B cell (primary cell): ENCODE data around the gene DOK5. TPM values are rescaled to one million over a fixed set of nuclear protein-coding genes. Genes with fewer than 3 reads are reported as not detected.

Source experiments
- ATAC-seq: fragments of 200-7000 bp; cut with Tn5 transposase; one replicate; pipeline ENCODE4 v1.10.0; 2021; ENCODE audit warnings: low read depth, mild to moderate bottlenecking, moderate number of reproducible peaks, moderate library complexity
- CTCF ChIA-PET: fragments of 350-600 bp; sonication (Branson Sonifier 250); formaldehyde crosslinking; loops from one replicate; lab custom pipeline; 2021; ENCODE audit warnings: antibody characterized with exemption, inconsistent platforms; lab: Charles Lee
- POLR2A ChIA-PET: fragments of 350-600 bp; sonication (Branson Sonifier 250); formaldehyde crosslinking; loops from one replicate; lab custom pipeline; 2021; ENCODE audit warnings: antibody characterized with exemption; lab: Charles Lee
- DNase-seq: peaks from one replicate; pipeline ENCODE4 v3.0.0; 2013
- H2AFZ ChIP-seq: 2 replicates; pipeline ENCODE4 v1.6.1; 2012; ENCODE audit warnings: mild to moderate bottlenecking, low read depth, low read length; ENCODE audit not compliant: insufficient read depth, poor library complexity, severe bottlenecking
- H3K27ac ChIP-seq, 2 donors: 1 replicate in 1 of 2; 2 replicates in 1 of 2; pipeline ENCODE4 v1.5.1; 2012 to 2013; ENCODE audit warnings: low read length in 2 of 2, mild to moderate bottlenecking in 2 of 2, moderate library complexity in 1 of 2
- H3K27me3 ChIP-seq, 4 experiments: fragments of 200-600 bp in 1 of 4; sonication (generic) in 1 of 4; replicated peaks in 1 of 4; 1 replicate in 2 of 4; 2 replicates in 2 of 4; pipeline versions ENCODE4 v1.6.1 to v1.7.0; 2013 to 2016; ENCODE audit warnings: low read length in 3 of 4, mild to moderate bottlenecking in 2 of 4, mixed read lengths in 1 of 4, moderate library complexity in 1 of 4; ENCODE audit not compliant: insufficient read depth in 4 of 4, control insufficient read depth in 3 of 4; ENCODE audit errors: control extremely low read depth in 1 of 4
- H3K36me3 ChIP-seq, 2 experiments: replicated peaks in 1 of 2; 1 replicate in 1 of 2; 2 replicates in 1 of 2; pipeline versions ENCODE4 v1.6.1 to v1.7.1; 2013; ENCODE audit warnings: low read length in 1 of 2; ENCODE audit not compliant: insufficient read depth in 2 of 2, control insufficient read depth in 1 of 2; ENCODE audit errors: control extremely low read depth in 1 of 2, extremely low read depth in 1 of 2
- H3K4me1 ChIP-seq, 2 donors: fragments of 200-600 bp in 1 of 2; sonication (generic) in 1 of 2; 1 replicate in 1 of 2; 2 replicates in 1 of 2; pipeline versions ENCODE4 v1.5.1 to v1.6.1; 2013 to 2017; ENCODE audit warnings: low read length in 2 of 2; ENCODE audit not compliant: control insufficient read depth in 2 of 2, insufficient read depth in 2 of 2
- H3K4me2 ChIP-seq: replicated peaks from 2 replicates; pipeline ENCODE3; 2012; ENCODE audit warnings: mild to moderate bottlenecking, low read depth, low read length; ENCODE audit not compliant: poor library complexity, severe bottlenecking
- H3K4me3 ChIP-seq, 5 experiments: fragments of 200-600 bp in 1 of 5; sonication (generic) in 1 of 5; 1 replicate in 3 of 5; 2 replicates in 2 of 5; pipeline versions ENCODE4 v1.5.1 to v1.7.0; 2011 to 2016; ENCODE audit warnings: low read length in 4 of 5, mild to moderate bottlenecking in 4 of 5, low read depth in 2 of 5, control low read depth in 1 of 5, moderate library complexity in 1 of 5; ENCODE audit not compliant: insufficient read depth in 1 of 5; ENCODE audit errors: control extremely low read depth in 1 of 5, extremely low read depth in 1 of 5
- H3K79me2 ChIP-seq: fragments of 200-600 bp; sonication (generic); one replicate; pipeline ENCODE4 v1.6.0; 2016; ENCODE audit warnings: low read length; ENCODE audit not compliant: control insufficient read depth, insufficient read depth
- H3K9ac ChIP-seq: fragments of 200-600 bp; sonication (generic); 2 replicates; pipeline ENCODE4 v1.6.1; 2017; ENCODE audit warnings: mild to moderate bottlenecking, low read length, moderate library complexity
- H3K9me3 ChIP-seq, 3 donors: one replicate each; pipeline versions ENCODE4 v1.6.1 to v1.7.1; 2013; ENCODE audit warnings: low read length in 2 of 3; ENCODE audit not compliant: control insufficient read depth in 2 of 3, insufficient read depth in 1 of 3; ENCODE audit errors: control extremely low read depth in 1 of 3
- H4K20me1 ChIP-seq: 2 replicates; pipeline ENCODE4 v1.6.0; 2012; ENCODE audit warnings: mild to moderate bottlenecking, low read length; ENCODE audit not compliant: insufficient read depth, control insufficient read depth, poor library complexity, severe bottlenecking
- H3K27ac Mint-ChIP-seq: one replicate; pipeline ENCODE4 v1.8.0; 2021; ENCODE audit warnings: mixed read lengths
- H3K27me3 Mint-ChIP-seq: one replicate; pipeline ENCODE4 v1.8.0; 2021; ENCODE audit warnings: mixed read lengths
- H3K4me1 Mint-ChIP-seq: one replicate; pipeline ENCODE4 v1.8.0; 2021; ENCODE audit warnings: mixed read lengths
- H3K4me3 Mint-ChIP-seq: one replicate; pipeline ENCODE4 v1.8.0; 2021; ENCODE audit warnings: mixed read lengths
- H3K9me3 Mint-ChIP-seq: one replicate; pipeline ENCODE4 v1.8.0; 2022; ENCODE audit warnings: mixed read lengths; ENCODE audit not compliant: insufficient read depth
- CTCF ChIP-seq: fragments of 200-600 bp; IDR thresholded peaks from one replicate; pipeline ENCODE4 v1.8.0; 2022; ENCODE audit warnings: antibody characterized with exemption, mild to moderate bottlenecking
- EZH2 ChIP-seq: IDR thresholded peaks from 2 replicates; pipeline ENCODE4 v1.6.1; 2012; ENCODE audit warnings: borderline replicate concordance, low read depth, mild to moderate bottlenecking, moderate library complexity, low read length; ENCODE audit not compliant: insufficient read depth, poor library complexity, severe bottlenecking
- WGBS: methylation state at CpG from one replicate; pipeline ENCODE4 v1.1.5; 2013; ENCODE audit warnings: missing lambda C conversion rate; ENCODE audit not compliant: insufficient coverage; 5-methylcytosine and 5-hydroxymethylcytosine counted together
- intact Hi-C: fragments of 100-400 bp; cut with micrococcal nuclease; formaldehyde crosslinking; loops from one replicate; pipeline ENCODE4 v1.10.0; 2022
- polyA plus RNA-seq: library from polyadenylated mRNA; depleted of rRNA; stranded (reverse); fragments of >200 nt; gene quantifications from 2 replicates; pipeline ENCODE4 v1.2.3, GENCODE V29; 2012
- total RNA-seq, 2 donors: library from RNA; stranded (reverse); fragments of 120-200 nt in 1 of 2; gene quantifications; 1 replicate in 1 of 2; 2 replicates in 1 of 2; pipeline versions ENCODE4 v1.2.3 to v1.2.4, GENCODE V29; 2013 to 2022

The DOK5 gene
- total and polyA plus RNA-seq, 2 donors (not counting 1 experiment from before 2014, with no cell fraction given), result not detected

GRCh38 chr20:54549658-54550326, 74.4 kb downstream of the DOK5 start:
- no peak for TF ChIP-seq CTCF
- no peak for TF ChIP-seq EZH2
- CTCF ChIA-PET, result interaction anchor here (0.6 kb wide), 1 partner anchor 212 kb away, joined by 3 read pairs; no protein-coding TSS in a partner anchor
- no peak overlapping the region for H3K9ac ChIP-seq

GRCh38 chr20:54550776-54551396, 75.5 kb downstream of the DOK5 start:
- no peak overlapping the region for H3K27ac ChIP-seq
- Mint-ChIP-seq H3K9me3 (no peaks in the 10 kb centered on the region), H3K27me3 (no peaks in the 10 kb centered on the region), H3K27ac (no peak overlapping the region), H3K4me3 (no peak overlapping the region), H3K4me1 (no peaks in the 10 kb centered on the region)
- H3K36me3 ChIP-seq, result no peaks in the 10 kb centered on the region
- H2AFZ ChIP-seq, result no peak overlapping the region
- H3K9ac ChIP-seq, result no peak overlapping the region
- CTCF ChIA-PET, result interaction anchor here (0.6 kb wide), 1 partner anchor 213 kb away, joined by 3 read pairs; no protein-coding TSS in a partner anchor
- no peaks in the 10 kb centered on the region for H3K4me1 ChIP-seq
- H3K4me3 ChIP-seq, result no peak overlapping the region
- ATAC-seq (no peak), DNase-seq (no peak)
- no peak overlapping the region for H3K4me2 ChIP-seq
- WGBS, result 100% methylated on average over 2 of the region's 5 CpGs
- no peaks in the 10 kb centered on the region for H3K79me2 ChIP-seq
- H4K20me1 ChIP-seq, result no peaks in the 10 kb centered on the region
- H3K9me3 ChIP-seq, result no peaks in the 10 kb centered on the region
- TF ChIP-seq CTCF, result no peak
- POLR2A ChIA-PET, result no interaction called here
- H3K27me3 ChIP-seq, result no peaks in the 10 kb centered on the region
- intact Hi-C loops, result no loop called here

More at GRCh38 chr20:54549658-54550326, 74.4 kb downstream of the DOK5 start:
- Histone ChIP-seq H3K36me3 (no peaks in the 10 kb centered on the region), H2AFZ (no peak overlapping the region), H3K9me3 (no peaks in the 10 kb centered on the region), H3K79me2 (no peaks in the 10 kb centered on the region), H3K27me3 (no peaks in the 10 kb centered on the region), H4K20me1 (no peaks in the 10 kb centered on the region), H3K4me2 (no peak overlapping the region), H3K4me1 (no peaks in the 10 kb centered on the region), H3K4me3 (no peak overlapping the region), H3K27ac (no peak overlapping the region)
- POLR2A ChIA-PET, result no interaction called here
- H3K9me3 Mint-ChIP-seq, result no peaks in the 10 kb centered on the region
- H3K4me3 Mint-ChIP-seq, result no peak overlapping the region
- no CpG with 5 or more reads among the region's 3 CpGs for WGBS
- ATAC-seq, result no peak
- no peaks in the 10 kb centered on the region for H3K4me1 Mint-ChIP-seq
- no peaks in the 10 kb centered on the region for H3K27me3 Mint-ChIP-seq
- H3K27ac Mint-ChIP-seq, result no peak overlapping the region
- intact Hi-C loops, result no loop called here
- DNase-seq, result no peak
